ENCODE measurements around the gene SRSF2.

The SRSF2 gene

GRCh38 chr17:76737082-76737675 lies at the start of gene SRSF2:
Gene SRSF2, minus strand, starts transcription at chr17:76737331. Its CDS starts 171 bp downstream, at chr17:76737160.
- Histone ChIP-seq H2AFZ (ENCODE audit: low read depth, low read length, severe bottlenecking) (peak within 1 kb of the TSS; percentile 77), H4K20me1 (ENCODE audit: low read depth, low read length) (peaks cover 19% of the 10 kb centered on the region), H3K4me2 (ENCODE audit: low read depth, low read length, poor library complexity, severe bottlenecking) (peak within 1 kb of the TSS; percentile 98), H3F3A (ENCODE audit: insufficient read depth) (peaks cover 41% of the 10 kb centered on the region), H3K36me3 (ENCODE audit: low read length) (peaks cover 48% of the 10 kb centered on the region), H3K9me3 (ENCODE audit: insufficient read depth, low read length) (no peaks in the 10 kb centered on the region), H3K27me3 (ENCODE audit: low read length) (no peaks in the 10 kb centered on the region), H3K27ac (ENCODE audit: low read depth, low read length) (peak within 1 kb of the TSS; percentile 94), H3K9ac (ENCODE audit: low read length) (peak within 1 kb of the TSS; percentile 100), H3K9me2 (replicated peaks; ENCODE audit: insufficient read depth, low read length) (no peaks in the 10 kb centered on the region), H3K79me2 (ENCODE audit: insufficient read depth, low read length) (peaks cover 66% of the 10 kb centered on the region), H3K4me3 (ENCODE audit: insufficient read depth, low read length, poor library complexity, severe bottlenecking) (peak within 1 kb of the TSS; percentile 99)
- TF ChIP-seq, protein P1, sequence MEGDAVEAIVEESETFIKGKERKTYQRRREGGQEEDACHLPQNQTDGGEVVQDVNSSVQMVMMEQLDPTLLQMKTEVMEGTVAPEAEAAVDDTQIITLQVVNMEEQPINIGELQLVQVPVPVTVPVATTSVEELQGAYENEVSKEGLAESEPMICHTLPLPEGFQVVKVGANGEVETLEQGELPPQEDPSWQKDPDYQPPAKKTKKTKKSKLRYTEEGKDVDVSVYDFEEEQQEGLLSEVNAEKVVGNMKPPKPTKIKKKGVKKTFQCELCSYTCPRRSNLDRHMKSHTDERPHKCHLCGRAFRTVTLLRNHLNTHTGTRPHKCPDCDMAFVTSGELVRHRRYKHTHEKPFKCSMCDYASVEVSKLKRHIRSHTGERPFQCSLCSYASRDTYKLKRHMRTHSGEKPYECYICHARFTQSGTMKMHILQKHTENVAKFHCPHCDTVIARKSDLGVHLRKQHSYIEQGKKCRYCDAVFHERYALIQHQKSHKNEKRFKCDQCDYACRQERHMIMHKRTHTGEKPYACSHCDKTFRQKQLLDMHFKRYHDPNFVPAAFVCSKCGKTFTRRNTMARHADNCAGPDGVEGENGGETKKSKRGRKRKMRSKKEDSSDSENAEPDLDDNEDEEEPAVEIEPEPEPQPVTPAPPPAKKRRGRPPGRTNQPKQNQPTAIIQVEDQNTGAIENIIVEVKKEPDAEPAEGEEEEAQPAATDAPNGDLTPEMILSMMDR (IDR thresholded peaks at IDR 0.05; ENCODE audit: insufficient read depth, low read length, poor library complexity, severe bottlenecking) = no peak
- TF ChIP-seq EZH2phosphoT487 (conservative IDR thresholded peaks at IDR 0.05; ENCODE audit: low read length) = no peak

DNA sequence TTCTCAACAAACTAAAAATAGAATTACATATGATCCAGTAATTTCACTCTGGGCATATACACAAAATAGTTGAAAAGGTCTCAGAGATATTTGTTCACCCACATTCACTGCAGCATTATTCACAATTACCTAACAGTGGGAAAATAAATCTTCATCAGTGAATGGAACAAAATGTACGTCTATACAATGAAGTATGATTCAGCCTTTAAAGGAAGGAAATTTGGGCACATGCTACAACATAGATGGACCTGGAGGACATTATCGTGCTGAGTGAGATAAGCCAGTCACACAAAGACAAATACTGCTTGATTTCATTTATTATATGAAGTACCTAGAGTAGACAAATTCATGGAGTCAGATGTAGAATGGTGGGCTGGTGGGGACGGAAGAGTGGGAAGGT lies 47.8 kb upstream of the SRSF2 start:
- H3K27me3 ChIP-seq (ENCODE audit: low read length) = no peaks in the 10 kb centered on the region
- no peaks in the 10 kb centered on the region for H3K9me2 ChIP-seq (replicated peaks; ENCODE audit: insufficient read depth, low read length)
- H3K36me3 ChIP-seq (ENCODE audit: low read length) = no peaks in the 10 kb centered on the region
- H3K9ac ChIP-seq (ENCODE audit: low read length) = no peak overlapping the region
- H3K4me2 ChIP-seq (ENCODE audit: low read depth, low read length, poor library complexity, severe bottlenecking) = no peak overlapping the region
- H2AFZ ChIP-seq (ENCODE audit: low read depth, low read length, severe bottlenecking) = no peak overlapping the region
- H3K9me3 ChIP-seq (ENCODE audit: insufficient read depth, low read length) = no peaks in the 10 kb centered on the region
- H3K79me2 ChIP-seq (ENCODE audit: insufficient read depth, low read length) = no peaks in the 10 kb centered on the region
- H3K4me3 ChIP-seq (ENCODE audit: insufficient read depth, low read length, poor library complexity, severe bottlenecking) = no peak overlapping the region
- no peaks in the 10 kb centered on the region for H4K20me1 ChIP-seq (ENCODE audit: low read depth, low read length)
- TF ChIP-seq, protein P1 (IDR thresholded peaks at IDR 0.05; ENCODE audit: insufficient read depth, low read length, poor library complexity, severe bottlenecking) = no peak
- no peak for TF ChIP-seq EZH2phosphoT487 (conservative IDR thresholded peaks at IDR 0.05; ENCODE audit: low read length)
- no peaks in the 10 kb centered on the region for H3F3A ChIP-seq (ENCODE audit: insufficient read depth)
- H3K27ac ChIP-seq (ENCODE audit: low read depth, low read length) = no peak overlapping the region

GRCh38 chr17:76783146-76783545 lies 46.0 kb upstream of the SRSF2 start:
- Histone ChIP-seq H3K4me2 (ENCODE audit: low read depth, low read length, poor library complexity, severe bottlenecking) (no peak overlapping the region), H3K4me3 (ENCODE audit: insufficient read depth, low read length, poor library complexity, severe bottlenecking) (no peak overlapping the region), H3K9me3 (ENCODE audit: insufficient read depth, low read length) (no peaks in the 10 kb centered on the region), H3K36me3 (ENCODE audit: low read length) (no peaks in the 10 kb centered on the region), H2AFZ (ENCODE audit: low read depth, low read length, severe bottlenecking) (no peak overlapping the region), H3K27me3 (ENCODE audit: low read length) (no peaks in the 10 kb centered on the region), H3F3A (ENCODE audit: insufficient read depth) (no peaks in the 10 kb centered on the region), H4K20me1 (ENCODE audit: low read depth, low read length) (no peaks in the 10 kb centered on the region), H3K9me2 (replicated peaks; ENCODE audit: insufficient read depth, low read length) (no peaks in the 10 kb centered on the region), H3K27ac (ENCODE audit: low read depth, low read length) (no peak overlapping the region), H3K79me2 (ENCODE audit: insufficient read depth, low read length) (no peaks in the 10 kb centered on the region), H3K9ac (ENCODE audit: low read length) (no peak overlapping the region)
- TF ChIP-seq, protein P1 (IDR thresholded peaks at IDR 0.05; ENCODE audit: insufficient read depth, low read length, poor library complexity, severe bottlenecking) = no peak
- TF ChIP-seq EZH2phosphoT487 (conservative IDR thresholded peaks at IDR 0.05; ENCODE audit: low read length) = no peak
